Upper lobe of right lung (tissue), 1 donor: ENCODE data around the gene CLEC11A. TPM values are rescaled to one million over a fixed set of nuclear protein-coding genes. Genes with fewer than 3 reads are reported as not detected.

Experiments
- ATAC-seq: fragments of 200-7000 bp; cut with Tn5 transposase; one replicate; pipeline ENCODE4 v1.9.1; 2020; ENCODE audit warnings: mild to moderate bottlenecking, moderate library complexity
- DNase-seq: peaks from one replicate; pipeline ENCODE4 v3.0.0-alpha.2; 2020
- H3K27ac ChIP-seq: fragments of 200-600 bp; one replicate; pipeline ENCODE4 v1.8.0; 2022
- H3K27me3 ChIP-seq: fragments of 200-600 bp; one replicate; pipeline ENCODE4 v1.8.0; 2022; ENCODE audit warnings: mild to moderate bottlenecking
- H3K36me3 ChIP-seq: fragments of 200-600 bp; one replicate; pipeline ENCODE4 v1.8.0; 2022
- H3K4me1 ChIP-seq: fragments of 200-600 bp; one replicate; pipeline ENCODE4 v1.8.0; 2022
- H3K4me3 ChIP-seq: fragments of 200-600 bp; one replicate; pipeline ENCODE4 v1.8.0; 2022; ENCODE audit warnings: mild to moderate bottlenecking
- H3K9me3 ChIP-seq: fragments of 200-600 bp; one replicate; pipeline ENCODE4 v1.8.0; 2022
- intact Hi-C: fragments of 100-400 bp; cut with DNase I; formaldehyde crosslinking; loops from one replicate; pipeline ENCODE4 v1.11.0; 2022
- total RNA-seq: library from RNA; stranded (reverse); fragmentation: NEBNext Ultra II Directional; extraction: Animal tissue kit (Norgen Biotek cat#: 25700); gene quantifications from one replicate; pipeline ENCODE4 v1.2.1, GENCODE V29; 2021
- TF ChIP-seq, protein P1 (sequence below): fragments of 200-600 bp; IDR thresholded peaks from one replicate; pipeline ENCODE4 v1.8.0; 2022; ENCODE audit warnings: antibody characterized with exemption
- donor health status: DM: no; HTN: yes; CAD: no; lungs with severe emphysema.

The CLEC11A gene
- total RNA-seq, 1 donor from 2014 or later, result 13.3 TPM

DNA sequence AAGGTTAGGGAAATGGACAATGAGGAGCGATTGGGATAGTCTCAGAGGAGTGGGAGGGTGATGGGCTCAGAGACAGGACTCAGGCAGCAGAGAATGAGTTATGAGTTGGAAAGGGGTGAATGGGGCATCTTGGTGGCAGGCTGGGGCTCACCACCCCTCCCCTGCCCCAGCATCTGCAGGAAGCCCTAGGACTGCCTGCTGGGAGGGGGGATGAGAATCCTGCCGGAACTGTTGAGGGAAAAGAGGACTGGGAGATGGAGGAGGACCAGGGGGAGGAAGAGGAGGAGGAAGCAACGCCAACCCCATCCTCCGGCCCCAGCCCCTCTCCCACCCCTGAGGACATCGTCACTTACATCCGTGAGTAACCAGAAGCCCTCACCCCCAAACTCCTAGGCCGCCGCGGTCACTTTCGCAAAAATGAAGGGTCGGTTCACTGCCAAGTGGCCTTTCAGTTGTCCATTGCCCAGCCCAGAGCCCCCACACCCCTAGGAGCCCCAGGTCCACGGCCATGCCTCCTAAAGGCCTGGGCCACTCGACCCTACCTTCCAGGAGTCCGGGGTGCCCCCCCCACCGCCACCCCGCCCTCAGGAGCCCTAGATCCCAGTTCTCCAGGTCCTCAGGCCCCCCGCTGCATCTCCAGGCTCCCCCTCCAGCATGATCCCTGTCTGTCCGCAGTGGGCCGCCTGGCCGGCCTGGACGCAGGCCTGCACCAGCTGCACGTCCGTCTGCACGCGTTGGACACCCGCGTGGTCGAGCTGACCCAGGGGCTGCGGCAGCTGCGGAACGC is 764 bp downstream of the CLEC11A start:
- TF ChIP-seq, protein P1, sequence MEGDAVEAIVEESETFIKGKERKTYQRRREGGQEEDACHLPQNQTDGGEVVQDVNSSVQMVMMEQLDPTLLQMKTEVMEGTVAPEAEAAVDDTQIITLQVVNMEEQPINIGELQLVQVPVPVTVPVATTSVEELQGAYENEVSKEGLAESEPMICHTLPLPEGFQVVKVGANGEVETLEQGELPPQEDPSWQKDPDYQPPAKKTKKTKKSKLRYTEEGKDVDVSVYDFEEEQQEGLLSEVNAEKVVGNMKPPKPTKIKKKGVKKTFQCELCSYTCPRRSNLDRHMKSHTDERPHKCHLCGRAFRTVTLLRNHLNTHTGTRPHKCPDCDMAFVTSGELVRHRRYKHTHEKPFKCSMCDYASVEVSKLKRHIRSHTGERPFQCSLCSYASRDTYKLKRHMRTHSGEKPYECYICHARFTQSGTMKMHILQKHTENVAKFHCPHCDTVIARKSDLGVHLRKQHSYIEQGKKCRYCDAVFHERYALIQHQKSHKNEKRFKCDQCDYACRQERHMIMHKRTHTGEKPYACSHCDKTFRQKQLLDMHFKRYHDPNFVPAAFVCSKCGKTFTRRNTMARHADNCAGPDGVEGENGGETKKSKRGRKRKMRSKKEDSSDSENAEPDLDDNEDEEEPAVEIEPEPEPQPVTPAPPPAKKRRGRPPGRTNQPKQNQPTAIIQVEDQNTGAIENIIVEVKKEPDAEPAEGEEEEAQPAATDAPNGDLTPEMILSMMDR, result no peak
- Histone ChIP-seq H3K9me3 (no peaks in the 10 kb centered on the region), H3K4me3 (peak overlapping the region; percentile 64), H3K36me3 (no peaks in the 10 kb centered on the region), H3K4me1 (peaks cover 8% of the 10 kb centered on the region), H3K27me3 (peaks cover 9% of the 10 kb centered on the region), H3K27ac (peak overlapping the region; percentile 65)
- no peak for DNase-seq
- intact Hi-C loops, result no loop called here
- no peak for ATAC-seq

DNA sequence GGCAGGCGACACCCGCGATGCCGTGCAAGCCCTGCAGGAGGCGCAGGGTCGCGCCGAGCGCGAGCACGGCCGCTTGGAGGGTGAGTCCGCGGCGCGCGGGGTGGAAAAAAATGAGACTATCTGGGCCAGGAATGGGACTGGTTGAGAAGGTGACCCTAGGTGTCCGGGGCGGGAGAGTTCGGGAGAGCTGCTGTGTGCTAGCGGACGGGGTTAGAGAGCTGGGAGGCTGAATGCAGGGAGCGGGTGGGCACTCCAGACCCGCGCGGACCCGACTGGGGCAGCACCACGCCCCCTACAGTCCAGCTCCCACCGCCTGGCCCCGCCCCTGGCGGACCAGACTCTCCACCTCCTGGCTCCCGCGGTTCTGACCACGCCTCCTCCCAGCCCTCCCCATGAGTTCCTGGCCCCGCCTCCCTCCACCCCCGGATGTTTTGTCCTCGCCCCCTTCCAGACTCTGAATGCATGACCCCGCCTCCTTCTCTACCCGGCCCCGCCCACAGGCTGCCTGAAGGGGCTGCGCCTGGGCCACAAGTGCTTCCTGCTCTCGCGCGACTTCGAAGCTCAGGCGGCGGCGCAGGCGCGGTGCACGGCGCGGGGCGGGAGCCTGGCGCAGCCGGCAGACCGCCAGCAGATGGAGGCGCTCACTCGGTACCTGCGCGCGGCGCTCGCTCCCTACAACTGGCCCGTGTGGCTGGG is 1.5 kb downstream of the CLEC11A start:
- intact Hi-C loops, result no loop called here
- no peaks in the 10 kb centered on the region for H3K36me3 ChIP-seq
- DNase-seq (peak; percentile 100), ATAC-seq (peak; percentile 96)
- TF ChIP-seq, protein P1, result peak; percentile 70
- H3K4me3 ChIP-seq, result peak overlapping the region; percentile 64
- no peaks in the 10 kb centered on the region for H3K9me3 ChIP-seq
- H3K4me1 ChIP-seq, result peaks cover 8% of the 10 kb centered on the region
- peak overlapping the region; percentile 27 for H3K27ac ChIP-seq
- peaks cover 9% of the 10 kb centered on the region for H3K27me3 ChIP-seq

DNA sequence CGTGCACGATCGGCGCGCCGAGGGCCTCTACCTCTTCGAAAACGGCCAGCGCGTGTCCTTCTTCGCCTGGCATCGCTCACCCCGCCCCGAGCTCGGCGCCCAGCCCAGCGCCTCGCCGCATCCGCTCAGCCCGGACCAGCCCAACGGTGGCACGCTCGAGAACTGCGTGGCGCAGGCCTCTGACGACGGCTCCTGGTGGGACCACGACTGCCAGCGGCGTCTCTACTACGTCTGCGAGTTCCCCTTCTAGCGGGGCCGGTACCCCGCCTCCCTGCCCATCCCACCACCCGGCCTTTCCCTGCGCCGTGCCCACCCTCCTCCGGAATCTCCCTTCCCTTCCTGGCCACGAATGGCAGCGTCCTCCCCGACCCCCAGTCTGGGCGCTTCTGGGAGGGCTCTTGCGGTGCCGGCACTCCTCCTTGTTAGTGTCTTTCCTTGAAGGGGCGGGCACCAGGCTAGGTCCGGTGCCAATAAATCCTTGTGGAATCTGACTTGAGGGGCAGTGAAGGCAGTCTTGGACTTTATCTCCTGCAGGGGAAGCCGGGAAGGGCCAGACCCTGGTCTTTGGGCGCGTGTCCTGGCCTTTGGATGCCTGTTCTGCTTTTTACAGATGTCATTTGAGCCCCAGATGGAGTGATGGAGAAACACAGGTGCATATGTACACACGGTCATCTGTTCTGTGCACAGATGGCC is 2.2 kb downstream of the CLEC11A start:
- Histone ChIP-seq H3K4me1 (peaks cover 8% of the 10 kb centered on the region), H3K4me3 (peak overlapping the region; percentile 64), H3K27me3 (peaks cover 9% of the 10 kb centered on the region), H3K27ac (peak overlapping the region; percentile 27), H3K9me3 (no peaks in the 10 kb centered on the region), H3K36me3 (no peaks in the 10 kb centered on the region)
- TF ChIP-seq, protein P1, result no peak
- intact Hi-C loops, result no loop called here
- no peak for DNase-seq
- ATAC-seq, result no peak

DNA sequence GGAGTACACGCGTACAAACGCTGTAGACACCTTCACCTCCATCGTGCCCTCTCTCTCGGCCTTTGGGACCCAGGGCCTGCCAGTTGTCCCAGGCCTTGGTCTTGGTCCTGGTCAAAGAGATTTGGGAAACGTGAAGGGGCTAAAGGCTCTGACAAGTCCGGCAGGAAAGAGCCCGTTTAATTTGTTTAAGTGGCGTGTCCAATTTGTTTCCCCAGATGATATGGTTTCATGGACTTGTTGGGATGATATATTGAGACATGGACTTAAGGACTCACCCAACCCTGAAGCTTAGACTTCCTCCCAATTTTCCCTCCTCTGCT is 2.7 kb downstream of the CLEC11A start:
- intact Hi-C loops, result no loop called here
- no peak for ATAC-seq
- peak overlapping the region; percentile 64 for H3K4me3 ChIP-seq

DNA sequence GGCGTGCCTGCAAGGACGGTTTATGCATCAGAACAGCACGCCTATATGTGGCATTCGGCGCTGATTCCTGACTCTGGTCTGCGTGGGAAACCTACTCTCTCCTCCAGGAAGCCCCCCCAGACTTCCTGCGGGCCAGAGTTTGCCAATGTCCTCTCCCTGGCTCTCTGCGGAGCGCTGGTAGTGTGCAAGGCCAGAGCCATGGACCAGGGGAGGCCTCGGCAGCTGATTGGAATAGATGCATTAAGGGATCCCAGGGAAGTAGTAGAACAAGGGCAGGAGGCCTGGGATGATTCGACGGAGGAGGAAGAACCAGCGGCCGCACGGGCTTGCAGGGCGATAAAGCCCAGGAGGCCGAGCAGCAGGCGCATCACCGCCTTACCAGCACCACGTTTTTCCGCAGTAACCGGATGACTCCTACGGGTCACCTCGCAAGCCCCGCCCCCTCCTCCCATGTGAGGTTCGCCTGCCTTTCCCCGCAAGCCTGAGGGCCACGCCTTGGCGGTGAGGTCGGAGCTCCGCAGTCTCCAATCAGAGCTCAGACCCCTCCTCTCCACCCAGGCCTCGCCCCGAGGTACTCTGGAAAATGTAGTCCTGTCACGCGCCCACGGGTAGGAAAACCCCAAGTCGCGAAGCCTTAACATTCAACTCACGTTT is 5.0 kb downstream of the CLEC11A start:
- Histone ChIP-seq H3K27ac (no peak overlapping the region), H3K4me3 (no peak overlapping the region), H3K36me3 (no peaks in the 10 kb centered on the region), H3K27me3 (peaks cover 9% of the 10 kb centered on the region), H3K9me3 (no peaks in the 10 kb centered on the region), H3K4me1 (peaks cover 8% of the 10 kb centered on the region)
- intact Hi-C loops, result no loop called here
- TF ChIP-seq, protein P1, result no peak
- ATAC-seq (peak; percentile 9), DNase-seq (peak; percentile 86)

More for the DNA sequence above, 2.7 kb downstream of the CLEC11A start:
- DNase-seq, result no peak
- peaks cover 8% of the 10 kb centered on the region for H3K4me1 ChIP-seq
- TF ChIP-seq, protein P1, result no peak
- H3K9me3 ChIP-seq, result no peaks in the 10 kb centered on the region
- no peaks in the 10 kb centered on the region for H3K36me3 ChIP-seq
- peaks cover 9% of the 10 kb centered on the region for H3K27me3 ChIP-seq
- H3K27ac ChIP-seq, result no peak overlapping the region
